HG03064 (cell line): ENCODE results near the gene CRYBG1.

ENCODE experiments used
- ATAC-seq: cut with Tn5 transposase; IDR thresholded peaks from one replicate; pipeline ENCODE4 v1.9.1; 2021; ENCODE audit warnings: low read depth; ENCODE audit not compliant: unreplicated experiment

Gene CRYBG1

GRCh38 chr6:106618324-106618723, 257.8 kb downstream of the CRYBG1 start:
- ATAC-seq = no peak

DNA sequence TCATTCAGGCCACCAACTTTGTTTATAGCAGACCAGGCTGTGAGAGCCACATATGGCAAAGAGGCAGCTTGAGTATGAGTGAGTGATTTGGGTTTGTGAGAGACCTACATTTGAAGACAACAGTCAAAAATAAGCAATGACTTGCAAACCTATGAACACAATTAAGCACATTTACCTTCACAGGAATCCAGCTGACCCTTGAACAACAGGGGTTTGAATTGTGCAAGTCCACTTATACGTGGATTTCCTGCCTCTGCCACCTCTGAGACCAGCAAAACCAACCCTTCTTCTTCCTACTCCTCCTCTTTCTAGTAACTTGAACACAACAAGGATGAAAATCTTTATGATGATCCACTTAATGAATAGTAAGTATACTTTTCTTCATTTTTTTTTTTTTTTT, 258.7 kb downstream of the CRYBG1 start:
- ATAC-seq = no peak

- no peak for ATAC-seq
These were observed 260.6 kb downstream of the CRYBG1 start for GRCh38 chr6:106620931-106621672.
